CD14-positive monocyte (primary cell): ENCODE results near the gene COL6A1. TPM values are rescaled to one million over a fixed set of nuclear protein-coding genes. Genes with fewer than 3 reads are reported as not detected.

Experiments used
- DNase-seq, 3 donors: peaks; one replicate each; pipeline ENCODE4 v3.0.0-alpha.2; 2011 to 2022
- H2AFZ ChIP-seq: 2 replicates; pipeline ENCODE4 v1.6.0; 2012; ENCODE audit warnings: mild to moderate bottlenecking, low read depth, low read length, inconsistent platforms; ENCODE audit not compliant: insufficient read depth, poor library complexity, severe bottlenecking
- H3K27ac ChIP-seq, 2 donors: 1 replicate in 1 of 2; 2 replicates in 1 of 2; pipeline ENCODE4 v1.5.1; 2012 to 2013; ENCODE audit warnings: low read length in 2 of 2, control low read depth in 1 of 2, inconsistent platforms in 1 of 2, low read depth in 1 of 2, mild to moderate bottlenecking in 1 of 2
- H3K27me3 ChIP-seq, 2 donors: one replicate each; pipeline versions ENCODE4 v1.6.0 to v1.6.1; 2011 to 2013; ENCODE audit warnings: low read length in 2 of 2; ENCODE audit not compliant: control insufficient read depth in 2 of 2, insufficient read depth in 2 of 2
- H3K36me3 ChIP-seq, 2 donors: replicated peaks in 1 of 2; 1 replicate in 1 of 2; 2 replicates in 1 of 2; pipeline versions ENCODE4 v1.5.1 to v1.6.1; 2012 to 2013; ENCODE audit warnings: low read length in 2 of 2, control low read depth in 1 of 2, inconsistent platforms in 1 of 2, mild to moderate bottlenecking in 1 of 2; ENCODE audit not compliant: insufficient read depth in 2 of 2, control insufficient read depth in 1 of 2
- H3K4me1 ChIP-seq, 2 donors: 1 replicate in 1 of 2; 2 replicates in 1 of 2; pipeline versions ENCODE4 v1.5.1 to v1.6.1; 2012 to 2013; ENCODE audit warnings: low read length in 2 of 2, control low read depth in 1 of 2, inconsistent platforms in 1 of 2, mild to moderate bottlenecking in 1 of 2, moderate library complexity in 1 of 2; ENCODE audit not compliant: insufficient read depth in 2 of 2, control insufficient read depth in 1 of 2
- H3K4me2 ChIP-seq: replicated peaks from 2 replicates; pipeline ENCODE3; 2012; ENCODE audit warnings: low read length, moderate library complexity, mild to moderate bottlenecking; ENCODE audit not compliant: poor library complexity, severe bottlenecking; ENCODE audit errors: extremely low read depth
- H3K4me3 ChIP-seq, 3 experiments: fragments of 200-600 bp in 1 of 3; sonication (generic) in 1 of 3; replicated peaks in 1 of 3; 1 replicate in 2 of 3; 2 replicates in 1 of 3; pipeline ENCODE4 v1.5.1; 2011 to 2013; ENCODE audit warnings: low read length in 3 of 3, mild to moderate bottlenecking in 3 of 3, control low read depth in 2 of 3, low read depth in 2 of 3, inconsistent platforms in 1 of 3, moderate library complexity in 1 of 3
- H3K79me2 ChIP-seq: 2 replicates; pipeline ENCODE4 v1.6.0; 2012; ENCODE audit warnings: mild to moderate bottlenecking, control low read depth, inconsistent platforms, low read length, moderate library complexity; ENCODE audit not compliant: insufficient read depth
- H3K9ac ChIP-seq: 2 replicates; pipeline ENCODE4 v1.6.0; 2017; ENCODE audit warnings: low read length, mild to moderate bottlenecking; ENCODE audit not compliant: insufficient read depth, poor library complexity, severe bottlenecking
- H3K9me3 ChIP-seq, 2 donors: replicated peaks in 1 of 2; 1 replicate in 1 of 2; 2 replicates in 1 of 2; pipeline versions ENCODE4 v1.5.1 to v1.6.1; 2012 to 2013; ENCODE audit warnings: low read length in 2 of 2, control low read depth in 1 of 2; ENCODE audit not compliant: control insufficient read depth in 1 of 2, insufficient read depth in 1 of 2
- H4K20me1 ChIP-seq: 2 replicates; pipeline ENCODE4 v1.6.0; 2012; ENCODE audit warnings: mild to moderate bottlenecking, low read length, control low read depth, moderate library complexity; ENCODE audit not compliant: insufficient read depth
- H3K27ac Mint-ChIP-seq, 7 donors: one replicate each; pipeline ENCODE4 v1.8.0; 2020; ENCODE audit warnings: mild to moderate bottlenecking in 7 of 7, mixed read lengths in 7 of 7, moderate library complexity in 6 of 7, inconsistent platforms in 2 of 7
- H3K27me3 Mint-ChIP-seq, 3 donors: one replicate each; pipeline ENCODE4 v1.8.0; 2021 to 2022; ENCODE audit warnings: low read depth in 3 of 3, mild to moderate bottlenecking in 3 of 3, mixed read lengths in 3 of 3, moderate library complexity in 3 of 3, inconsistent platforms in 1 of 3
- H3K36me3 Mint-ChIP-seq, 2 donors: one replicate each; pipeline ENCODE4 v1.8.0; 2020; ENCODE audit warnings: mixed read lengths in 2 of 2, inconsistent platforms in 1 of 2, mild to moderate bottlenecking in 1 of 2
- H3K4me1 Mint-ChIP-seq: one replicate; pipeline ENCODE4 v1.8.0; 2020; ENCODE audit warnings: mild to moderate bottlenecking, mixed read lengths
- H3K4me3 Mint-ChIP-seq, 2 donors: one replicate each; pipeline ENCODE4 v1.8.0; 2020; ENCODE audit warnings: mild to moderate bottlenecking in 2 of 2, mixed read lengths in 2 of 2, moderate library complexity in 1 of 2
- H3K9me3 Mint-ChIP-seq, 7 donors: one replicate each; pipeline ENCODE4 v1.8.0; 2020 to 2022; ENCODE audit warnings: mixed read lengths in 7 of 7, mild to moderate bottlenecking in 6 of 7, moderate library complexity in 6 of 7, inconsistent platforms in 2 of 7
- CTCF ChIP-seq: fragments of 200-600 bp; IDR thresholded peaks from one replicate; pipeline ENCODE4 v1.8.0; 2022; ENCODE audit warnings: antibody characterized with exemption, mild to moderate bottlenecking
- WGBS: methylation state at CpG from one replicate; pipeline ENCODE4 v1.1.5; 2013; ENCODE audit warnings: missing lambda C conversion rate; ENCODE audit not compliant: insufficient coverage; 5-methylcytosine and 5-hydroxymethylcytosine counted together
- intact Hi-C, 2 donors: fragments of 100-400 bp; cut with micrococcal nuclease; formaldehyde crosslinking; loops; one replicate each; pipeline versions ENCODE4 v1.15.0 to v1.15.1; 2023
- polyA plus RNA-seq, 3 donors: library from polyadenylated mRNA; depleted of rRNA in 1 of 3; unstranded in 2 of 3; stranded (reverse) in 1 of 3; fragments of 300-500 nt in 2 of 3; fragments of >200 nt in 1 of 3; fragmentation: Illumina TruSeq in 2 of 3; gene quantifications; 1 replicate in 2 of 3; 2 replicates in 1 of 3; pipeline ENCODE4 v1.2.3, GENCODE V29; 2012 to 2021

COL6A1 gene
- polyA plus RNA-seq, 3 donors = 0.08 to 0.11 (median 0.10) TPM

- H3K27me3 Mint-ChIP-seq = no peaks in the 10 kb centered on the region
- no peak for TF ChIP-seq CTCF
- Histone ChIP-seq H4K20me1 (no peaks in the 10 kb centered on the region), H2AFZ (no peak overlapping the region), H3K4me3 (no peak overlapping the region), H3K27ac (no peak overlapping the region), H3K9me3 (peaks cover 13 to 74% of the 10 kb centered on the region in 2 donors), H3K36me3 (no peaks in the 10 kb centered on the region), H3K27me3 (no peaks in the 10 kb centered on the region), H3K4me1 (no peaks in the 10 kb centered on the region), H3K9ac (no peak overlapping the region), H3K79me2 (no peaks in the 10 kb centered on the region), H3K4me2 (no peak overlapping the region)
- no peak for DNase-seq
- no peak overlapping the region for H3K4me3 Mint-ChIP-seq
- no peaks in the 10 kb centered on the region for H3K4me1 Mint-ChIP-seq
- no peaks in the 10 kb centered on the region for H3K36me3 Mint-ChIP-seq
- intact Hi-C loops = no loop called here
- peaks cover 22 to 75% (median 43%) of the 10 kb centered on the region in 7 donors for H3K9me3 Mint-ChIP-seq
- 92% methylated on average over 50 of the region's 51 CpGs for whole genome bisulfite sequencing
- no peak overlapping the region for H3K27ac Mint-ChIP-seq
Measured at GRCh38 chr21:46001821-46002681, 20.5 kb downstream of the COL6A1 start.

GRCh38 chr21:46002841-46003574 is 21.4 kb downstream of the COL6A1 start:
- 94% methylated on average over 48 of the region's 54 CpGs for WGBS
- Histone ChIP-seq H3K36me3 (no peaks in the 10 kb centered on the region), H3K9ac (no peak overlapping the region), H2AFZ (no peak overlapping the region), H3K9me3 (peaks cover 21 to 84% of the 10 kb centered on the region in 2 donors), H3K4me3 (no peak overlapping the region), H3K27me3 (no peaks in the 10 kb centered on the region), H3K4me2 (no peak overlapping the region), H3K79me2 (no peaks in the 10 kb centered on the region), H3K4me1 (no peaks in the 10 kb centered on the region), H4K20me1 (no peaks in the 10 kb centered on the region), H3K27ac (no peak overlapping the region)
- intact Hi-C loops = no loop called here
- peaks cover 30 to 84% (median 51%) of the 10 kb centered on the region in 7 donors for H3K9me3 Mint-ChIP-seq
- H3K4me1 Mint-ChIP-seq = no peaks in the 10 kb centered on the region
- no peak overlapping the region for H3K4me3 Mint-ChIP-seq
- no peaks in the 10 kb centered on the region for H3K36me3 Mint-ChIP-seq
- H3K27ac Mint-ChIP-seq = no peak overlapping the region
- no peak for TF ChIP-seq CTCF
- H3K27me3 Mint-ChIP-seq = no peaks in the 10 kb centered on the region
- DNase-seq = no peak
